ENCODE measurements around the gene GTPBP3.

DNA sequence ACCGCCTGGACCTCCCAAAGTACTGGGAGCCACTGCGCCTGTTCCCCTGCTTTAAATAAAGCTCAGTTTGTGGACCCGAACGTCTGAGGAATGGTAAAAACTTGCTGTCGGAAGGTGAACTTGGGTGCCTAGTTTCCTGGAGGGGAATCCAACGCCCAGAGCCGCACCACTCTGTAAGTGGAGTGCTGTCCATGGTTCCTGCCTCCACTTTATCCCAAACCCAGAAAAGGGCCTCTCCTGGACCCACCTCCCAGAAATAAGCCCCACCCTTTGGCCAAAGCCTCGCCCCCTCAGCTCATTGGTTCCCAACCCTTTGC lies 5.0 kb upstream of the GTPBP3 start:
- TF ChIP-seq SOX6 (IDR thresholded peaks at IDR 0.05) (no peak), PTBP1 (IDR thresholded peaks at IDR 0.05; ENCODE audit: low read depth, low read length) (no peak)
- TF ChIP-seq, protein P1, sequence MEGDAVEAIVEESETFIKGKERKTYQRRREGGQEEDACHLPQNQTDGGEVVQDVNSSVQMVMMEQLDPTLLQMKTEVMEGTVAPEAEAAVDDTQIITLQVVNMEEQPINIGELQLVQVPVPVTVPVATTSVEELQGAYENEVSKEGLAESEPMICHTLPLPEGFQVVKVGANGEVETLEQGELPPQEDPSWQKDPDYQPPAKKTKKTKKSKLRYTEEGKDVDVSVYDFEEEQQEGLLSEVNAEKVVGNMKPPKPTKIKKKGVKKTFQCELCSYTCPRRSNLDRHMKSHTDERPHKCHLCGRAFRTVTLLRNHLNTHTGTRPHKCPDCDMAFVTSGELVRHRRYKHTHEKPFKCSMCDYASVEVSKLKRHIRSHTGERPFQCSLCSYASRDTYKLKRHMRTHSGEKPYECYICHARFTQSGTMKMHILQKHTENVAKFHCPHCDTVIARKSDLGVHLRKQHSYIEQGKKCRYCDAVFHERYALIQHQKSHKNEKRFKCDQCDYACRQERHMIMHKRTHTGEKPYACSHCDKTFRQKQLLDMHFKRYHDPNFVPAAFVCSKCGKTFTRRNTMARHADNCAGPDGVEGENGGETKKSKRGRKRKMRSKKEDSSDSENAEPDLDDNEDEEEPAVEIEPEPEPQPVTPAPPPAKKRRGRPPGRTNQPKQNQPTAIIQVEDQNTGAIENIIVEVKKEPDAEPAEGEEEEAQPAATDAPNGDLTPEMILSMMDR (IDR thresholded peaks at IDR 0.05 in 2 of 3, conservative IDR thresholded peaks at IDR 0.05 in 1 of 3; ENCODE audit: insufficient read depth in 2 of 3, low read depth in 1 of 3, low read length in 3 of 3) = no peak
